RKO (cell line): ENCODE results near the gene CMTM2.
A peak's percentile ranks its signal among the peaks of the same experiment; 100 is the strongest.
"Not testable (repeated sequence)": the region's sequence is repeated elsewhere in the genome, so short reads cannot be mapped to it uniquely, and the experiment has no call there.

Source experiments
- DNase-seq: peaks from one replicate; pipeline ENCODE4 v3.0.0-alpha.2; 2016; ENCODE audit warnings: low spot score

Gene CMTM2

GRCh38 chr16:66585481-66586239 lies 6.4 kb downstream of the CMTM2 start:
- no peak for DNase-seq

- DNase-seq: no peak
Observed at GRCh38 chr16:66587881-66588600, 8.8 kb downstream of the CMTM2 start.

- peak; percentile 46 for DNase-seq
Observed at GRCh38 chr16:66588981-66589713, 9.9 kb downstream of the CMTM2 start.

- no peak for DNase-seq
Observed at GRCh38 chr16:66590322-66590721, 11.1 kb downstream of the CMTM2 start.

- no peak for DNase-seq
Observed at GRCh38 chr16:66591018-66591417, 11.8 kb downstream of the CMTM2 start.

- no peak for DNase-seq
Observed at GRCh38 chr16:66592241-66592640, 13.0 kb downstream of the CMTM2 start.

GRCh38 chr16:66592814-66593213 lies 13.6 kb downstream of the CMTM2 start:
- DNase-seq: no peak

- no peak for DNase-seq
Observed at GRCh38 chr16:66594739-66595138, 15.5 kb downstream of the CMTM2 start.

- not testable (repeated sequence) for DNase-seq
Observed at GRCh38 chr16:66596559-66596958, 17.3 kb downstream of the CMTM2 start.

- no peak for DNase-seq
Observed at GRCh38 chr16:66596986-66597848, 18.0 kb downstream of the CMTM2 start.

- no peak for DNase-seq
Observed at GRCh38 chr16:66598111-66598510, 18.8 kb downstream of the CMTM2 start.

- no peak for DNase-seq
Observed at GRCh38 chr16:66599726-66600125, 20.5 kb downstream of the CMTM2 start.

GRCh38 chr16:66600477-66600876 lies 21.2 kb downstream of the CMTM2 start:
- no peak for DNase-seq

GRCh38 chr16:66601471-66601870 lies 22.2 kb downstream of the CMTM2 start:
- no peak for DNase-seq

GRCh38 chr16:66603537-66604375 lies 24.5 kb downstream of the CMTM2 start:
- DNase-seq: peak; percentile 60

- DNase-seq: peak; percentile 57
Observed at GRCh38 chr16:66604376-66605176, 25.3 kb downstream of the CMTM2 start, which contains the start of gene CMTM3. TSS of gene CMTM3 (plus strand) at chr16:66604704. CDS start at chr16:66604806, 102 bp downstream.

GRCh38 chr16:66605177-66605978 lies 26.1 kb downstream of the CMTM2 start:
- DNase-seq: peak; percentile 51

GRCh38 chr16:66605979-66606751 lies 26.9 kb downstream of the CMTM2 start:
- DNase-seq: peak; percentile 62
